Breast epithelium (tissue), 4 donors: ENCODE data around the gene CINP. TPM values are rescaled to one million over a fixed set of nuclear protein-coding genes. Genes with fewer than 3 reads are reported as not detected.

Experiments used
- DNase-seq, 2 donors: peaks; one replicate each; pipeline ENCODE4 v3.0.0-alpha.2; 2019; ENCODE audit warnings: low spot score in 2 of 2
- H3K27ac ChIP-seq, 2 donors: fragments of 200-600 bp; sonication (generic) in 1 of 2; one replicate each; pipeline ENCODE4 v1.5.1; 2016 to 2019; ENCODE audit warnings: mild to moderate bottlenecking in 1 of 2
- H3K27me3 ChIP-seq, 2 donors: fragments of 200-600 bp; sonication (generic) in 1 of 2; one replicate each; pipeline versions ENCODE4 v1.5.1 to v1.6.0; 2017 to 2019; ENCODE audit warnings: control low read depth in 1 of 2, mild to moderate bottlenecking in 1 of 2
- H3K36me3 ChIP-seq: fragments of 200-600 bp; one replicate; pipeline ENCODE4 v1.5.1; 2019
- H3K4me1 ChIP-seq, 2 donors: fragments of 200-600 bp; sonication (generic); one replicate each; pipeline ENCODE4 v1.5.1; 2016 to 2019; ENCODE audit warnings: control low read depth in 1 of 2
- H3K4me3 ChIP-seq, 3 donors: fragments of 200-600 bp; sonication (generic); 1 replicate in 2 of 3; 2 replicates in 1 of 3; pipeline ENCODE4 v1.5.1; 2016 to 2019; ENCODE audit warnings: mild to moderate bottlenecking in 3 of 3, moderate library complexity in 2 of 3
- H3K9me3 ChIP-seq, 2 donors: fragments of 200-600 bp; sonication (generic) in 1 of 2; one replicate each; pipeline ENCODE4 v1.5.1; 2016 to 2019; ENCODE audit warnings: control low read depth in 1 of 2
- CTCF ChIP-seq, 3 donors: fragments of 450-650 bp; IDR thresholded peaks; one replicate each; pipeline ENCODE4 v1.5.1; 2016 to 2017; ENCODE audit warnings: antibody characterized with exemption in 3 of 3, mild to moderate bottlenecking in 3 of 3, moderate library complexity in 3 of 3
- POLR2A ChIP-seq: fragments of 450-650 bp; IDR thresholded peaks from one replicate; pipeline ENCODE4 v1.6.1; 2016; ENCODE audit warnings: antibody characterized with exemption, mild to moderate bottlenecking, moderate library complexity
- POLR2AphosphoS5 ChIP-seq, 3 donors: sonication (generic); formaldehyde crosslinking; IDR thresholded peaks; one replicate each; pipeline ENCODE4 v1.6.1; 2017; ENCODE audit warnings: antibody characterized with exemption in 3 of 3
- intact Hi-C: fragments of 100-400 bp; cut with DNase I; formaldehyde crosslinking; loops from one replicate; pipeline ENCODE4 v1.15.1; 2023; ENCODE audit warnings: low total_unique reads
- total RNA-seq, 3 donors: library from RNA; depleted of rRNA; stranded (reverse); fragments of >200 nt; gene quantifications; one replicate each; pipeline ENCODE4 v1.1.0, GENCODE V29; 2016

Gene CINP
- total RNA-seq, 3 donors from 2014 or later = 28.8 to 34.7 (median 33.4) TPM

- H3K4me1 ChIP-seq = no peaks in the 10 kb centered on the region
- no peak overlapping the region for H3K27ac ChIP-seq
- H3K4me3 ChIP-seq = no peak overlapping the region
- intact Hi-C loops = no loop called here
- TF ChIP-seq CTCF (IDR thresholded peaks at IDR 0.05) (no peak), POLR2A (no peak), POLR2AphosphoS5 (IDR thresholded peaks at IDR 0.05) (no peak)
- DNase-seq = no peak
- no peaks in the 10 kb centered on the region for H3K9me3 ChIP-seq
- no peaks in the 10 kb centered on the region for H3K36me3 ChIP-seq
- no peaks in the 10 kb centered on the region for H3K27me3 ChIP-seq
These were observed 16.1 kb upstream of the CINP start for GRCh38 chr14:102378830-102379229.

GRCh38 chr14:102377696-102378095, 15.0 kb upstream of the CINP start:
- intact Hi-C loops = no loop called here
- no peaks in the 10 kb centered on the region for H3K36me3 ChIP-seq
- DNase-seq = no peak
- no peak overlapping the region for H3K27ac ChIP-seq
- no peaks in the 10 kb centered on the region for H3K4me1 ChIP-seq
- H3K27me3 ChIP-seq = no peaks in the 10 kb centered on the region
- TF ChIP-seq POLR2AphosphoS5 (IDR thresholded peaks at IDR 0.05) (no peak), POLR2A (no peak), CTCF (IDR thresholded peaks at IDR 0.05) (no peak)
- no peaks in the 10 kb centered on the region for H3K9me3 ChIP-seq
- H3K4me3 ChIP-seq = no peak overlapping the region

- TF ChIP-seq POLR2AphosphoS5 (IDR thresholded peaks at IDR 0.05) (no peak), CTCF (IDR thresholded peaks at IDR 0.05) (no peak), POLR2A (no peak)
- no peaks in the 10 kb centered on the region for H3K9me3 ChIP-seq
- no peak for DNase-seq
These were observed 12.4 kb upstream of the CINP start for GRCh38 chr14:102375119-102375518.

GRCh38 chr14:102374264-102374663, 11.6 kb upstream of the CINP start:
- Histone ChIP-seq H3K4me1 (no peaks in the 10 kb centered on the region), H3K9me3 (no peaks in the 10 kb centered on the region), H3K36me3 (no peaks in the 10 kb centered on the region), H3K27me3 (no peaks in the 10 kb centered on the region), H3K4me3 (no peak overlapping the region), H3K27ac (no peak overlapping the region)
- intact Hi-C loops = no loop called here
- no peak for TF ChIP-seq POLR2AphosphoS5 (IDR thresholded peaks at IDR 0.05)
- no peak for TF ChIP-seq CTCF (IDR thresholded peaks at IDR 0.05)
- TF ChIP-seq POLR2A = no peak
- DNase-seq = no peak

More at GRCh38 chr14:102375119-102375518, 12.4 kb upstream of the CINP start:
- intact Hi-C loops = no loop called here
- Histone ChIP-seq H3K27ac (no peak overlapping the region), H3K27me3 (no peaks in the 10 kb centered on the region), H3K36me3 (no peaks in the 10 kb centered on the region), H3K4me1 (no peaks in the 10 kb centered on the region), H3K4me3 (no peak overlapping the region)

GRCh38 chr14:102373110-102373509, 10.4 kb upstream of the CINP start:
- Histone ChIP-seq H3K27ac (no peak overlapping the region), H3K36me3 (no peaks in the 10 kb centered on the region), H3K9me3 (no peaks in the 10 kb centered on the region), H3K4me3 (no peak overlapping the region), H3K27me3 (no peaks in the 10 kb centered on the region), H3K4me1 (no peaks in the 10 kb centered on the region)
- TF ChIP-seq POLR2AphosphoS5 (IDR thresholded peaks at IDR 0.05) = no peak
- TF ChIP-seq POLR2A = no peak
- no peak for TF ChIP-seq CTCF (IDR thresholded peaks at IDR 0.05)
- no peak for DNase-seq
- intact Hi-C loops = no loop called here
